HCT116 (cell line): Measurements from ENCODE around the gene MYBPHL. TPM values are rescaled to one million over a fixed set of nuclear protein-coding genes. Genes with fewer than 3 reads are reported as not detected.

ENCODE experiments used
- ATAC-seq: fragments of 200-7000 bp; cut with Tn5 transposase; 2 replicates; pipeline ENCODE4 v1.9.1; 2020; ENCODE audit warnings: mild to moderate bottlenecking, moderate library complexity
- BruUV-seq: library from RNA; stranded (reverse); fragments of 400-500 nt; replicated peaks from 2 replicates; lab custom pipeline; 2021; lab: Mats Ljungman, UMichigan
- CTCF ChIA-PET: fragments of 300-600 bp; sonication (Branson Sonifier 250); formaldehyde crosslinking; loops from one replicate; lab custom pipeline; 2021; ENCODE audit warnings: antibody characterized with exemption; lab: Charles Lee
- POLR2A ChIA-PET: fragments of 300-600, 350-600 bp; sonication (Branson Sonifier 250); formaldehyde crosslinking; loops from one replicate; lab custom pipeline; 2021; ENCODE audit warnings: antibody characterized with exemption; lab: Charles Lee
- RAD21 ChIA-PET, 2 experiments: fragments of 300-600 bp; sonication (Branson Sonifier 250); formaldehyde crosslinking; loops; one replicate each; lab custom pipeline; 2023; ENCODE audit warnings: low total read pairs in 2 of 2; ENCODE audit not compliant: uncharacterized antibody in 2 of 2, unreplicated experiment in 2 of 2, low non-redundant PET in 1 of 2; lab: Charles Lee
- DNase-seq: peaks from one replicate; pipeline ENCODE4 v3.0.0-alpha.2; 2010; ENCODE audit warnings: low read depth, low spot score
- H2AFZ ChIP-seq: fragments of 200-600 bp; shearing (Covaris generic), sonication (generic); 2 replicates; pipeline ENCODE4 v1.6.1; 2017; ENCODE audit warnings: low read depth, mixed run types, mixed read lengths, antibody characterized with exemption, low read length; ENCODE audit not compliant: poor library complexity, severe bottlenecking
- H3K27ac ChIP-seq: 2 replicates; pipeline ENCODE4 v1.5.1; 2012; ENCODE audit warnings: low read depth, low read length
- H3K27me3 ChIP-seq: fragments of 200-600 bp; sonication (generic); 2 replicates; pipeline ENCODE4 v1.6.1; 2016; ENCODE audit warnings: mixed run types, low read length, mixed read lengths; ENCODE audit not compliant: insufficient read depth
- H3K36me3 ChIP-seq, 2 experiments: fragments of 200-500 bp in 1 of 2; fragments of 200-600 bp in 1 of 2; sonication (Bioruptor generic) in 1 of 2; sonication (generic) in 1 of 2; 2 replicates each; pipeline versions ENCODE4 v1.5.1 to v1.6.1; 2014 to 2016; ENCODE audit warnings: low read length in 2 of 2, inconsistent platforms in 1 of 2, mixed read lengths in 1 of 2, mixed run types in 1 of 2; ENCODE audit not compliant: insufficient read depth in 2 of 2, control insufficient read depth in 1 of 2
- H3K4me1 ChIP-seq, 2 experiments: fragments of 200-600 bp in 1 of 2; sonication (generic) in 1 of 2; 2 replicates each; pipeline versions ENCODE4 v1.5.1 to v1.6.1; 2012 to 2017; ENCODE audit warnings: low read length in 2 of 2, inconsistent platforms in 1 of 2, mild to moderate bottlenecking in 1 of 2, mixed read lengths in 1 of 2, mixed run types in 1 of 2, moderate library complexity in 1 of 2; ENCODE audit not compliant: insufficient read depth in 2 of 2, control insufficient read depth in 1 of 2
- H3K4me2 ChIP-seq: fragments of 200-600 bp; sonication (generic); 2 replicates; pipeline ENCODE4 v1.6.1; 2017; ENCODE audit warnings: mixed run types, low read length, mixed read lengths
- H3K4me3 ChIP-seq, 2 experiments: fragments of 200-600 bp in 1 of 2; sonication (generic) in 1 of 2; replicated peaks in 1 of 2; 2 replicates each; pipeline ENCODE4 v1.5.1; 2011 to 2016; ENCODE audit warnings: low read length in 2 of 2, control low read depth in 1 of 2, low read depth in 1 of 2, mild to moderate bottlenecking in 1 of 2, mixed read lengths in 1 of 2, mixed run types in 1 of 2
- H3K79me2 ChIP-seq: fragments of 200-600 bp; sonication (generic); 2 replicates; pipeline ENCODE4 v1.6.1; 2017; ENCODE audit warnings: mild to moderate bottlenecking, mixed run types, low read length, moderate library complexity, mixed read lengths; ENCODE audit not compliant: insufficient read depth
- H3K9ac ChIP-seq: fragments of 200-600 bp; sonication (generic); 2 replicates; pipeline ENCODE4 v1.6.1; 2016; ENCODE audit warnings: low read length, mixed read lengths
- H3K9me2 ChIP-seq: fragments of 200-600 bp; sonication (generic), shearing (Covaris generic); 2 replicates; pipeline ENCODE4 v1.6.1; 2017; ENCODE audit warnings: mixed run types, mild to moderate bottlenecking, moderate library complexity; ENCODE audit not compliant: insufficient read depth
- H3K9me3 ChIP-seq, 2 experiments: fragments of 200-500 bp in 1 of 2; fragments of 200-600 bp in 1 of 2; sonication (Bioruptor generic) in 1 of 2; sonication (generic) in 1 of 2; 2 replicates each; pipeline ENCODE4 v1.6.1; 2014 to 2017; ENCODE audit warnings: low read length in 2 of 2, mixed read lengths in 2 of 2, inconsistent platforms in 1 of 2, low read depth in 1 of 2, mild to moderate bottlenecking in 1 of 2, mixed run types in 1 of 2, moderate library complexity in 1 of 2; ENCODE audit not compliant: control insufficient read depth in 1 of 2, insufficient read depth in 1 of 2
- H4K20me1 ChIP-seq: fragments of 200-600 bp; sonication (generic), shearing (Covaris generic); 2 replicates; pipeline ENCODE4 v1.6.1; 2017; ENCODE audit warnings: mixed run types, mild to moderate bottlenecking, moderate library complexity; ENCODE audit not compliant: insufficient read depth
- CTCF ChIP-seq, 3 experiments: fragments of 200-600 bp in 1 of 3; sonication (generic) in 1 of 3; IDR thresholded peaks in 2 of 3; conservative IDR thresholded peaks in 1 of 3; 2 replicates each; pipeline ENCODE4 v1.5.1; 2012 to 2017; ENCODE audit warnings: low read depth in 2 of 3, low read length in 2 of 3, antibody characterized with exemption in 1 of 3, borderline replicate concordance in 1 of 3, control low read depth in 1 of 3, mild to moderate bottlenecking in 1 of 3, mixed read lengths in 1 of 3, mixed run types in 1 of 3, moderate library complexity in 1 of 3; ENCODE audit not compliant: insufficient read depth in 1 of 3
- ELF1 ChIP-seq: IDR thresholded peaks from 2 replicates; pipeline ENCODE4 v1.6.1; 2012; ENCODE audit warnings: low read depth, borderline replicate concordance
- EZH2 ChIP-seq: fragments of 200-600 bp; sonication (generic); IDR thresholded peaks from 2 replicates; pipeline ENCODE4 v1.6.1; 2017; ENCODE audit warnings: antibody characterized with exemption, mixed run types
- POLR2AphosphoS5 ChIP-seq: IDR thresholded peaks from 2 replicates; pipeline ENCODE4 v1.6.1; 2011; ENCODE audit warnings: mild to moderate bottlenecking, low read depth, low read length, moderate library complexity
- RAD21 ChIP-seq: IDR thresholded peaks from 2 replicates; pipeline ENCODE4 v1.6.1; 2012; ENCODE audit warnings: low read depth, mild to moderate bottlenecking
- REST ChIP-seq: IDR thresholded peaks from 2 replicates; pipeline ENCODE4 v1.6.1; 2012; ENCODE audit warnings: low read depth
- SIN3A ChIP-seq: IDR thresholded peaks from 2 replicates; pipeline ENCODE4 v1.6.1; 2012; ENCODE audit warnings: low read depth
- YY1 ChIP-seq: IDR thresholded peaks from 2 replicates; pipeline ENCODE4 v1.6.1; 2011; ENCODE audit warnings: low read length, low read depth, moderate library complexity, mild to moderate bottlenecking; ENCODE audit not compliant: insufficient replicate concordance; ENCODE audit errors: extremely low read depth
- intact Hi-C: fragments of 100-400 bp; cut with micrococcal nuclease; formaldehyde crosslinking; loops from 2 replicates; pipeline ENCODE4 v1.10.0; 2022
- total RNA-seq: library from RNA; stranded (reverse); gene quantifications from one replicate; pipeline ENCODE4 v1.2.1, GENCODE V29; 2021; ENCODE audit not compliant: unreplicated experiment

Gene MYBPHL
- total RNA-seq, 1 experiment from 2014 or later: 1.0 TPM

GRCh38 chr1:109265016-109265415, 41.8 kb downstream of the MYBPHL start:
- CTCF ChIA-PET: interaction anchor here (1.0 to 1.2 kb wide), 2 partner anchors 64 to 134 kb away, joined by 3 to 4 read pairs; no protein-coding TSS in a partner anchor

GRCh38 chr1:109264379-109264755, 42.4 kb downstream of the MYBPHL start:
- Histone ChIP-seq H3K9me3 (no peaks in the 10 kb centered on the region), H3K9me2 (no peaks in the 10 kb centered on the region), H3K4me2 (no peak overlapping the region), H3K36me3 (peaks cover 0 to 4% of the 10 kb centered on the region in 2 experiments; a peak in 1 of 4 replicates), H2AFZ (no peak overlapping the region), H3K4me1 (peaks cover 0 to 9% of the 10 kb centered on the region in 2 experiments; a peak in 2 of 4 replicates), H3K9ac (no peak overlapping the region), H4K20me1 (no peaks in the 10 kb centered on the region), H3K27me3 (no peaks in the 10 kb centered on the region), H3K4me3 (no peak overlapping the region), H3K79me2 (no peaks in the 10 kb centered on the region), H3K27ac (no peak overlapping the region; the same call in 1 of the 2 replicates)
- RAD21 ChIA-PET: no interaction called here
- CTCF ChIA-PET: interaction anchor here (0.6 to 1.0 kb wide), 7 partner anchors 22 to 948 kb away, joined by 3 to 7 read pairs (median 3); a partner anchor contains a TSS
- POLR2A ChIA-PET: interaction anchor here (0.6 kb wide), 1 partner anchor 301 kb away, joined by 3 read pairs; the partner anchor contains the start of gene CLCC1
- ATAC-seq: no peak
- intact Hi-C loops: no loop called here
- no TSS peak for BruUV-seq
- DNase-seq: no peak
- TF ChIP-seq POLR2AphosphoS5 (no peak), SIN3A (no peak), EZH2 (no peak), RAD21 (no peak), REST (no peak)

More at GRCh38 chr1:109265016-109265415, 41.8 kb downstream of the MYBPHL start:
- RAD21 ChIA-PET: no interaction called here
- no peak overlapping the region for H2AFZ ChIP-seq
- ATAC-seq (no peak), DNase-seq (no peak)
- no peak overlapping the region for H3K4me3 ChIP-seq
- H3K27me3 ChIP-seq: no peaks in the 10 kb centered on the region
- intact Hi-C loops: no loop called here
- H3K4me1 ChIP-seq: peaks cover 0 to 9% of the 10 kb centered on the region in 2 experiments; a peak in 2 of 4 replicates
- H3K9me3 ChIP-seq: no peaks in the 10 kb centered on the region
- H3K4me2 ChIP-seq: no peak overlapping the region
- no TSS peak for BruUV-seq
- peaks cover 0 to 4% of the 10 kb centered on the region in 2 experiments; a peak in 2 of 4 replicates for H3K36me3 ChIP-seq
- TF ChIP-seq YY1: no peak
- TF ChIP-seq CTCF (IDR thresholded peaks at IDR 0.05 in 2 of 3, conservative IDR thresholded peaks at IDR 0.05 in 1 of 3; ENCODE audit: borderline replicate concordance in 1 of 3, insufficient read depth in 1 of 3, low read depth in 2 of 3, low read length in 2 of 3): no peak
- TF ChIP-seq ELF1: no peak
- TF ChIP-seq, all 23 proteins: peak for 0
- POLR2A ChIA-PET: no interaction called here
- Histone ChIP-seq H3K9me2 (no peaks in the 10 kb centered on the region), H3K9ac (no peak overlapping the region), H4K20me1 (no peaks in the 10 kb centered on the region), H3K27ac (no peak overlapping the region; the same call in 1 of the 2 replicates), H3K79me2 (no peaks in the 10 kb centered on the region)
